ENCODE measurements around the gene SLC6A8. TPM values are rescaled to one million over a fixed set of nuclear protein-coding genes. Genes with fewer than 3 reads are reported as not detected.

SLC6A8 gene
- 2.0 and 3.4 TPM in 2 replicates for polyA plus RNA-seq (2011; rRNA removed)
- 4.2 and 7.4 TPM in 2 replicates for polyA plus RNA-seq (2012; cell fraction: cytosol; rRNA removed)
- 10.2 and 14.9 TPM in 2 replicates for polyA plus RNA-seq (2012; cell fraction: nucleus; rRNA removed)
- polyA plus RNA-seq (2017; fragmentation: RNase III; extraction: RNeasy Plus Mini Kit Qiagen cat#74134 plus additional on column Dnase treatment): 5.7 to 6.9 TPM (median 6.1 TPM) in 3 replicates
- polyA minus RNA-seq (2011; rRNA and poly(A)+ RNA removed): 8.6 and 9.8 TPM in 2 replicates

GRCh38 chrX:153687121-153688039 is at the start of gene SLC6A8:
SLC6A8 (plus strand) TSS chrX:153687926; CDS start chrX:153688575, 649 bp downstream.
- POLR2A ChIA-PET: no interaction called here
- H3K27ac ChIP-seq: peak within 1 kb of the TSS; percentile 65 to 91
- no peak for FAIRE-seq

DNA sequence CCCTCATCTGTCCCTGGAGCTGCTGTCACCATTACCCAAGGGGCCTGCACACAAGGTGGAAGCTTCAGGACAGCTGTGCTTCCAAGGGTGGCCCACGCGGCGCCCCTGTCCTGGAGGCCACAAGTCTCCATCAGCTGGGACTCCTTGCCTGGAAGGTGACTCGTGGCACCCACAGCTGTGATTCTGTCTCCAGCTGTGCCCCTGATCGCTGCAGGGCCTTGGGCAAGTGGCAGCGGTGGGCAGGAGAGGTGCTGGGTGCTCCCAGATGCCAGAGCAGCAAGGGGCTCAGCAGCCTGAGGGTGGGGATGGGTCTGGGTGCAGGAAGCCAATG is 49.7 kb upstream of the SLC6A8 start:
- ATAC-seq (no peak), FAIRE-seq (no peak), DNase-seq (ENCODE audit: low read depth in 1 of 2, low spot score in 1 of 2) (no peak)
- no peak overlapping the region for H3K4me3 ChIP-seq
- no peak for TF ChIP-seq NPAS2 (CRISPR knock-in tag; IDR thresholded peaks at IDR 0.05; ENCODE audit: borderline replicate concordance)
- TF ChIP-seq EHF (CRISPR knock-in tag; IDR thresholded peaks at IDR 0.05): no peak
- TF ChIP-seq SREBF2 (IDR thresholded peaks at IDR 0.05): no peak
- ChIA-PET POLR2A (no interaction called here), CTCF (interaction anchor here (2.3 to 3.1 kb wide), 2 partner anchors 25 to 32 kb away, joined by 17 read pairs; no protein-coding TSS in a partner anchor)
- H3K27ac ChIP-seq: no peak overlapping the region
- H3K4me1 ChIP-seq: peaks cover 13% of the 10 kb centered on the region; the same call in 2 of the 3 replicates
- no peak overlapping the region for H3K4me2 ChIP-seq
- no CpG with 5 or more reads among the region's 6 CpGs for WGBS (ENCODE audit: missing lambda C conversion rate)
- H3K9me3 ChIP-seq: no peaks in the 10 kb centered on the region

More at GRCh38 chrX:153687121-153688039, at the start of gene SLC6A8:
- no peaks in the 10 kb centered on the region for H3K9me3 ChIP-seq
- 3% methylated on average over 16 of the region's 66 CpGs for WGBS (ENCODE audit: missing lambda C conversion rate)
- peaks cover 13% of the 10 kb centered on the region for H3K4me1 ChIP-seq
- ATAC-seq (peak; percentile 47 to 63), DNase-seq (ENCODE audit: low read depth in 1 of 2, low spot score in 1 of 2) (peak; percentile 42 to 67)
- H3K4me3 ChIP-seq: peak within 1 kb of the TSS; percentile 47
- H3K4me2 ChIP-seq: peak within 1 kb of the TSS; percentile 94
- CTCF ChIA-PET: interaction anchor here (0.9 to 1.7 kb wide), 11 partner anchors 12 to 259 kb away, joined by 3 to 6 read pairs (median 4); no protein-coding TSS in a partner anchor
- TF ChIP-seq CEBPB (IDR thresholded peaks at IDR 0.05): no peak
- no peak for TF ChIP-seq RCOR1 (IDR thresholded peaks at IDR 0.05; ENCODE audit: low read depth, low read length)
- TF ChIP-seq BCL3 (IDR thresholded peaks at IDR 0.05): peak; percentile 76; the same call in 1 of the 3 replicates
- peak; percentile 23 for TF ChIP-seq CTCF (IDR thresholded peaks at IDR 0.05)
- TF ChIP-seq RAD21 (conservative IDR thresholded peaks at IDR 0.05 in 1 of 2, IDR thresholded peaks at IDR 0.05 in 1 of 2): 0 out of 5 replicates have a peak, but pooled peaks of 1 of the 2 experiments have one; percentile 16
- TF ChIP-seq ATOH8 (CRISPR knock-in tag; IDR thresholded peaks at IDR 0.05; ENCODE audit: low read depth): no peak
- TF ChIP-seq POLR2A (IDR thresholded peaks at IDR 0.05; ENCODE audit: low read length): peak; percentile 66
- 0 out of 3 replicates have a peak, but pooled peaks have one; percentile 5 for TF ChIP-seq SMC3 (IDR thresholded peaks at IDR 0.05)
- peak; percentile 29 to 61; a peak in 3 of 5 replicates for TF ChIP-seq JUN (IDR thresholded peaks at IDR 0.05)

DNA sequence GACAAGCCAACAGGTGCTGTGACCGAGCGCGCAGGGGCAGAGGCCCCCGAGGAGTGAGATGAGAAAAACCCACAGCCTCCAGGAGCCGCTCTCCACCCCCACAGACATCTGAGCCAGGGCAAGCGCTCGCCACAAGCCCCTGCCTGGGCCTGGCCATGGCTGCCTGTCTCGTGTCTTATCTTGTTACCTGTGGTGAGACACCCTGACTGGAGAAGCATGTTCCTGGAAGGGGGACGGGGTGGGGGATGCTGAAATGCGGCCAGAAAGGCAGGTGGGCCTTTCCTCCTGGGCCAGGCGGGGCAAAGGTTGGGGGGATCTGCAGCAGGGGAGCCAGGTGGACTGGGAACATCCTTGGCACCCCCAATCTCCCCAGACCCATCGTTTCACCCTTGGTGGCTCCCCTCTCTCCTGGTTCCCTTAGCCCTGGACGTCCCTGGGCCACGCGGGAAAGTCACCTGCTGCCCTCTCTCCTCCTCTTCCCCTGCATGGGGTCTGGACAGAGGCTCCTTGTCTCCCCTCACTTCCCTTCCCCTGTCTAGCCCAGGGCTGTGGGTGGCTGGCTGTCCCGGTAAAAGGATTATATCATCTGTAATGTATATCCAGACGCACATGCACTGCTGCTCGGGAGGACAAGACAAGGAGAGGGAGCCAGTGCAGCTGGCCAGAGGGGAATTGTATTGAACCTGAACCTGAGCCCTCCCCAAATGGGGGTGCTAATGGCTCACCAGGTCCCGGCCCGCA is 49.1 kb upstream of the SLC6A8 start:
- ATAC-seq (no peak), DNase-seq (ENCODE audit: low read depth in 1 of 2, low spot score in 1 of 2) (no peak), FAIRE-seq (no peak)
- H3K9me3 ChIP-seq: no peaks in the 10 kb centered on the region
- WGBS (ENCODE audit: missing lambda C conversion rate): 73% methylated on average over 13 of the region's 20 CpGs
- H3K4me2 ChIP-seq: no peak overlapping the region
- ChIA-PET CTCF (interaction anchor here (3.1 kb wide), 1 partner anchor 24 kb away, joined by 17 read pairs; no protein-coding TSS in a partner anchor), POLR2A (no interaction called here)
- H3K4me3 ChIP-seq: no peak overlapping the region
- H3K27ac ChIP-seq: no peak overlapping the region
- H3K4me1 ChIP-seq: peaks cover 18% of the 10 kb centered on the region; the same call in 2 of the 3 replicates
- no peak for TF ChIP-seq JUN (IDR thresholded peaks at IDR 0.05)
- no peak for TF ChIP-seq FOSL2 (IDR thresholded peaks at IDR 0.05)
- TF ChIP-seq FOSL2 (CRISPR knock-in tag; IDR thresholded peaks at IDR 0.05): no peak
- TF ChIP-seq JUNB (IDR thresholded peaks at IDR 0.05): no peak
- TF ChIP-seq, protein P1, sequence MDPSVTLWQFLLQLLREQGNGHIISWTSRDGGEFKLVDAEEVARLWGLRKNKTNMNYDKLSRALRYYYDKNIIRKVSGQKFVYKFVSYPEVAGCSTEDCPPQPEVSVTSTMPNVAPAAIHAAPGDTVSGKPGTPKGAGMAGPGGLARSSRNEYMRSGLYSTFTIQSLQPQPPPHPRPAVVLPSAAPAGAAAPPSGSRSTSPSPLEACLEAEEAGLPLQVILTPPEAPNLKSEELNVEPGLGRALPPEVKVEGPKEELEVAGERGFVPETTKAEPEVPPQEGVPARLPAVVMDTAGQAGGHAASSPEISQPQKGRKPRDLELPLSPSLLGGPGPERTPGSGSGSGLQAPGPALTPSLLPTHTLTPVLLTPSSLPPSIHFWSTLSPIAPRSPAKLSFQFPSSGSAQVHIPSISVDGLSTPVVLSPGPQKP (IDR thresholded peaks at IDR 0.05; ENCODE audit: low read depth, low read length): no peak
- TF ChIP-seq RARB (CRISPR knock-in tag; IDR thresholded peaks at IDR 0.05): no peak
- TF ChIP-seq, protein P2, sequence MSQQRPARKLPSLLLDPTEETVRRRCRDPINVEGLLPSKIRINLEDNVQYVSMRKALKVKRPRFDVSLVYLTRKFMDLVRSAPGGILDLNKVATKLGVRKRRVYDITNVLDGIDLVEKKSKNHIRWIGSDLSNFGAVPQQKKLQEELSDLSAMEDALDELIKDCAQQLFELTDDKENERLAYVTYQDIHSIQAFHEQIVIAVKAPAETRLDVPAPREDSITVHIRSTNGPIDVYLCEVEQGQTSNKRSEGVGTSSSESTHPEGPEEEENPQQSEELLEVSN (IDR thresholded peaks at IDR 0.05; ENCODE audit: borderline replicate concordance, low read depth): no peak
- TF ChIP-seq, protein P3, sequence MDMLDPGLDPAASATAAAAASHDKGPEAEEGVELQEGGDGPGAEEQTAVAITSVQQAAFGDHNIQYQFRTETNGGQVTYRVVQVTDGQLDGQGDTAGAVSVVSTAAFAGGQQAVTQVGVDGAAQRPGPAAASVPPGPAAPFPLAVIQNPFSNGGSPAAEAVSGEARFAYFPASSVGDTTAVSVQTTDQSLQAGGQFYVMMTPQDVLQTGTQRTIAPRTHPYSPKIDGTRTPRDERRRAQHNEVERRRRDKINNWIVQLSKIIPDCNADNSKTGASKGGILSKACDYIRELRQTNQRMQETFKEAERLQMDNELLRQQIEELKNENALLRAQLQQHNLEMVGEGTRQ (IDR thresholded peaks at IDR 0.05): no peak
- TF ChIP-seq, protein P4, sequence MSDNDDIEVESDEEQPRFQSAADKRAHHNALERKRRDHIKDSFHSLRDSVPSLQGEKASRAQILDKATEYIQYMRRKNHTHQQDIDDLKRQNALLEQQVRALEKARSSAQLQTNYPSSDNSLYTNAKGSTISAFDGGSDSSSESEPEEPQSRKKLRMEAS (IDR thresholded peaks at IDR 0.05): no peak
- no peak for TF ChIP-seq HOXB13 (CRISPR knock-in tag; IDR thresholded peaks at IDR 0.05; ENCODE audit: low read depth)
- TF ChIP-seq MYC (IDR thresholded peaks at IDR 0.05; ENCODE audit: borderline replicate concordance, low read length): no peak
- TF ChIP-seq POLR2A (IDR thresholded peaks at IDR 0.05; ENCODE audit: low read length): no peak

All from A549 (cell line).